Measurements from ENCODE around the gene PARN. TPM values are rescaled to one million over a fixed set of nuclear protein-coding genes. Genes with fewer than 3 reads are reported as not detected.
"Not testable (repeated sequence)": the region's sequence is repeated elsewhere in the genome, so short reads cannot be mapped to it uniquely, and the experiment has no call there.

PARN gene
- total and polyA plus RNA-seq, 2 experiments from 2014 or later: 35.0 to 35.4 TPM

- no peaks in the 10 kb centered on the region for H3K9me3 ChIP-seq (ENCODE audit: low read depth)
- WGBS, 2 experiments (ENCODE audit: low coverage in 1 of 2, low lambda C conversion rate in 2 of 2, missing lambda C conversion rate in 2 of 2): 43 to 56% methylated on average over 29 to 37 of the region's 43 CpGs
- no peaks in the 10 kb centered on the region for H3K79me2 ChIP-seq (ENCODE audit: insufficient read depth)
- no peaks in the 10 kb centered on the region; the same call in 1 of the 2 replicates for H3K4me1 ChIP-seq (ENCODE audit: insufficient read depth)
- H3K4me2 ChIP-seq (ENCODE audit: unreplicated experiment): no peak overlapping the region
- no peak for TF ChIP-seq EZH2phosphoT487 (IDR thresholded peaks at IDR 0.05; ENCODE audit: insufficient read depth, low read depth)
- no peak for TF ChIP-seq EZH2 (IDR thresholded peaks at IDR 0.05; ENCODE audit: insufficient read depth, poor library complexity, severe bottlenecking)
- no peak overlapping the region for H3K4me3 ChIP-seq
- peaks cover 6% of the 10 kb centered on the region; the same call in 1 of the 2 replicates for H3F3A ChIP-seq (ENCODE audit: insufficient read depth)
- in situ Hi-C loops (cut with MboI): no loop called here
- peak; percentile 61 for DNase-seq
- H3K27me3 ChIP-seq (replicated peaks; ENCODE audit: insufficient read depth): no peaks in the 10 kb centered on the region
- H3K9ac ChIP-seq: no peak overlapping the region
- H2AFZ ChIP-seq: no peak overlapping the region
- H4K20me1 ChIP-seq (ENCODE audit: insufficient read depth): no peaks in the 10 kb centered on the region
- no peaks in the 10 kb centered on the region for H3K9me2 ChIP-seq (ENCODE audit: insufficient read depth)
- H3K36me3 ChIP-seq (ENCODE audit: low read depth): no peaks in the 10 kb centered on the region
- no peak overlapping the region for H3K27ac ChIP-seq
Measured at GRCh38 chr16:14405611-14406537, 224.2 kb downstream of the PARN start.

GRCh38 chr16:14403001-14403389 is 227.1 kb downstream of the PARN start:
- H3K79me2 ChIP-seq (ENCODE audit: insufficient read depth); H3K9me2 ChIP-seq (ENCODE audit: insufficient read depth); H2AFZ ChIP-seq; H3K36me3 ChIP-seq (ENCODE audit: low read depth); H3K27me3 ChIP-seq (replicated peaks; ENCODE audit: insufficient read depth); H4K20me1 ChIP-seq (ENCODE audit: insufficient read depth); H3K9me3 ChIP-seq (ENCODE audit: low read depth); H3K4me2 ChIP-seq (ENCODE audit: unreplicated experiment); H3K27ac ChIP-seq; H3F3A ChIP-seq (ENCODE audit: insufficient read depth); in situ Hi-C loops (cut with MboI); H3K4me3 ChIP-seq; DNase-seq; H3K9ac ChIP-seq: not testable (repeated sequence)
- H3K4me1 ChIP-seq (ENCODE audit: insufficient read depth): peaks cover 12% of the 10 kb centered on the region
- WGBS, 2 experiments (ENCODE audit: low coverage in 1 of 2, low lambda C conversion rate in 2 of 2, missing lambda C conversion rate in 2 of 2): 97% methylated on average over 8 of the region's 8 CpGs

- H3K36me3 ChIP-seq (ENCODE audit: low read depth); H3K9me2 ChIP-seq (ENCODE audit: insufficient read depth); H3K79me2 ChIP-seq (ENCODE audit: insufficient read depth); H3K9ac ChIP-seq; H3K4me2 ChIP-seq (ENCODE audit: unreplicated experiment); H2AFZ ChIP-seq; H3K4me3 ChIP-seq; H4K20me1 ChIP-seq (ENCODE audit: insufficient read depth); H3F3A ChIP-seq (ENCODE audit: insufficient read depth); in situ Hi-C loops (cut with MboI); H3K27ac ChIP-seq; H3K9me3 ChIP-seq (ENCODE audit: low read depth); H3K27me3 ChIP-seq (replicated peaks; ENCODE audit: insufficient read depth); DNase-seq: not testable (repeated sequence)
- peaks cover 12% of the 10 kb centered on the region for H3K4me1 ChIP-seq (ENCODE audit: insufficient read depth)
- WGBS, 2 experiments (ENCODE audit: low coverage in 1 of 2, low lambda C conversion rate in 2 of 2, missing lambda C conversion rate in 2 of 2): 78 to 81% methylated on average over 15 of the region's 15 CpGs
Measured at GRCh38 chr16:14402114-14403000, 227.7 kb downstream of the PARN start.

- H3K4me2 ChIP-seq (ENCODE audit: unreplicated experiment); H3K9me2 ChIP-seq (ENCODE audit: insufficient read depth); H2AFZ ChIP-seq; H3K27ac ChIP-seq; in situ Hi-C loops (cut with MboI); H3K9me3 ChIP-seq (ENCODE audit: low read depth); H3K36me3 ChIP-seq (ENCODE audit: low read depth); H3K4me3 ChIP-seq; H3K27me3 ChIP-seq (replicated peaks; ENCODE audit: insufficient read depth); H3F3A ChIP-seq (ENCODE audit: insufficient read depth); H3K9ac ChIP-seq; H3K79me2 ChIP-seq (ENCODE audit: insufficient read depth); H4K20me1 ChIP-seq (ENCODE audit: insufficient read depth): not testable (repeated sequence)
- peaks cover 12% of the 10 kb centered on the region for H3K4me1 ChIP-seq (ENCODE audit: insufficient read depth)
- 40 to 57% methylated on average over 6 to 8 of the region's 8 CpGs for WGBS, 2 experiments (ENCODE audit: low coverage in 1 of 2, low lambda C conversion rate in 2 of 2, missing lambda C conversion rate in 2 of 2)
- peak; percentile 32 for DNase-seq
Measured at GRCh38 chr16:14401711-14402061, 228.4 kb downstream of the PARN start.

GRCh38 chr16:14400978-14401710 is 228.9 kb downstream of the PARN start:
- DNase-seq; H3K27ac ChIP-seq; H3K27me3 ChIP-seq (replicated peaks; ENCODE audit: insufficient read depth); H3K79me2 ChIP-seq (ENCODE audit: insufficient read depth); H2AFZ ChIP-seq; in situ Hi-C loops (cut with MboI); H3K9me3 ChIP-seq (ENCODE audit: low read depth); H3K4me3 ChIP-seq; H3K9me2 ChIP-seq (ENCODE audit: insufficient read depth); H3K9ac ChIP-seq; H3F3A ChIP-seq (ENCODE audit: insufficient read depth); H3K4me2 ChIP-seq (ENCODE audit: unreplicated experiment); H3K36me3 ChIP-seq (ENCODE audit: low read depth); H4K20me1 ChIP-seq (ENCODE audit: insufficient read depth): not testable (repeated sequence)
- peaks cover 12% of the 10 kb centered on the region for H3K4me1 ChIP-seq (ENCODE audit: insufficient read depth)
- WGBS, 2 experiments (ENCODE audit: low coverage in 1 of 2, low lambda C conversion rate in 2 of 2, missing lambda C conversion rate in 2 of 2): 69% methylated on average over 12 of the region's 12 CpGs
